ENCODE results near the gene IL20RB. TPM values are rescaled to one million over a fixed set of nuclear protein-coding genes. Genes with fewer than 3 reads are reported as not detected.

Gene IL20RB
- total RNA-seq, 1 experiment from 2014 or later = 4.2 TPM

- H3K27ac ChIP-seq (ENCODE audit: low read depth, low read length, poor library complexity, severe bottlenecking) = peak overlapping the region; percentile 1
- DNase-seq (ENCODE audit: low spot score) = peak; percentile 44
- TF ChIP-seq EZH2 (IDR thresholded peaks at IDR 0.05; ENCODE audit: borderline replicate concordance, low read depth, low read length, poor library complexity, severe bottlenecking) = no peak
- ChIA-PET POLR2A (ENCODE audit: low non-redundant PET) (no interaction called here), CTCF (no interaction called here)
- BruUV-seq (replicated peaks) = no TSS peak
- H3K9me3 ChIP-seq (ENCODE audit: low read depth, low read length, poor library complexity, severe bottlenecking) = peaks cover 21% of the 10 kb centered on the region
- no peaks in the 10 kb centered on the region for H3K27me3 ChIP-seq (replicated peaks; ENCODE audit: insufficient read depth, low read depth, low read length, poor library complexity)
- peaks cover 12% of the 10 kb centered on the region for H3K36me3 ChIP-seq (ENCODE audit: insufficient read depth, low read length, poor library complexity, severe bottlenecking)
- H3K4me3 ChIP-seq (ENCODE audit: low read depth, low read length, poor library complexity, severe bottlenecking) = no peak overlapping the region
- intact Hi-C loops (cut with micrococcal nuclease; ENCODE audit: unreplicated experiment) = loop anchor here (5.0 kb wide), 1 partner anchor 77 kb away; the partner anchor contains the start of gene NCK1
- peaks cover 39% of the 10 kb centered on the region for H3K4me1 ChIP-seq (ENCODE audit: insufficient read depth, low read length, poor library complexity, severe bottlenecking)
These were observed 18.3 kb upstream of the IL20RB start for GRCh38 chr3:136939489-136939888.

GRCh38 chr3:136942803-136943202, 15.0 kb upstream of the IL20RB start:
- peaks cover 53% of the 10 kb centered on the region for H3K4me1 ChIP-seq (ENCODE audit: insufficient read depth, low read length, poor library complexity, severe bottlenecking)
- ChIA-PET CTCF (no interaction called here), POLR2A (ENCODE audit: low non-redundant PET) (no interaction called here)
- no peak for DNase-seq (ENCODE audit: low spot score)
- H3K36me3 ChIP-seq (ENCODE audit: insufficient read depth, low read length, poor library complexity, severe bottlenecking) = no peaks in the 10 kb centered on the region
- intact Hi-C loops (cut with micrococcal nuclease; ENCODE audit: unreplicated experiment) = no loop called here
- BruUV-seq (replicated peaks) = no TSS peak
- H3K27me3 ChIP-seq (replicated peaks; ENCODE audit: insufficient read depth, low read depth, low read length, poor library complexity) = no peaks in the 10 kb centered on the region
- H3K4me3 ChIP-seq (ENCODE audit: low read depth, low read length, poor library complexity, severe bottlenecking) = no peak overlapping the region
- no peak for TF ChIP-seq EZH2 (IDR thresholded peaks at IDR 0.05; ENCODE audit: borderline replicate concordance, low read depth, low read length, poor library complexity, severe bottlenecking)
- no peak for TF ChIP-seq CTCF (conservative IDR thresholded peaks at IDR 0.05; ENCODE audit: low read depth, low read length)
- no peak overlapping the region for H3K27ac ChIP-seq (ENCODE audit: low read depth, low read length, poor library complexity, severe bottlenecking)
- H3K9me3 ChIP-seq (ENCODE audit: low read depth, low read length, poor library complexity, severe bottlenecking) = peaks cover 6% of the 10 kb centered on the region

GRCh38 chr3:136943436-136943835, 14.3 kb upstream of the IL20RB start:
- H3K4me1 ChIP-seq (ENCODE audit: insufficient read depth, low read length, poor library complexity, severe bottlenecking) = peaks cover 50% of the 10 kb centered on the region
- BruUV-seq (replicated peaks) = no TSS peak
- ChIA-PET CTCF (no interaction called here), POLR2A (ENCODE audit: low non-redundant PET) (no interaction called here)
- TF ChIP-seq EZH2 (IDR thresholded peaks at IDR 0.05; ENCODE audit: borderline replicate concordance, low read depth, low read length, poor library complexity, severe bottlenecking) = no peak
- TF ChIP-seq CTCF (conservative IDR thresholded peaks at IDR 0.05; ENCODE audit: low read depth, low read length) = no peak
- DNase-seq (ENCODE audit: low spot score) = no peak
- H3K36me3 ChIP-seq (ENCODE audit: insufficient read depth, low read length, poor library complexity, severe bottlenecking) = peaks cover 6% of the 10 kb centered on the region
- intact Hi-C loops (cut with micrococcal nuclease; ENCODE audit: unreplicated experiment) = no loop called here
- H3K27ac ChIP-seq (ENCODE audit: low read depth, low read length, poor library complexity, severe bottlenecking) = no peak overlapping the region
- no peak overlapping the region for H3K4me3 ChIP-seq (ENCODE audit: low read depth, low read length, poor library complexity, severe bottlenecking)
- no peaks in the 10 kb centered on the region for H3K27me3 ChIP-seq (replicated peaks; ENCODE audit: insufficient read depth, low read depth, low read length, poor library complexity)
- H3K9me3 ChIP-seq (ENCODE audit: low read depth, low read length, poor library complexity, severe bottlenecking) = peaks cover 6% of the 10 kb centered on the region

GRCh38 chr3:136946978-136947377, 10.8 kb upstream of the IL20RB start:
- Histone ChIP-seq H3K4me1 (ENCODE audit: insufficient read depth, low read length, poor library complexity, severe bottlenecking) (peaks cover 57% of the 10 kb centered on the region), H3K36me3 (ENCODE audit: insufficient read depth, low read length, poor library complexity, severe bottlenecking) (peaks cover 7% of the 10 kb centered on the region), H3K27ac (ENCODE audit: low read depth, low read length, poor library complexity, severe bottlenecking) (peak overlapping the region; percentile 46), H3K9me3 (ENCODE audit: low read depth, low read length, poor library complexity, severe bottlenecking) (no peaks in the 10 kb centered on the region), H3K27me3 (replicated peaks; ENCODE audit: insufficient read depth, low read depth, low read length, poor library complexity) (no peaks in the 10 kb centered on the region), H3K4me3 (ENCODE audit: low read depth, low read length, poor library complexity, severe bottlenecking) (no peak overlapping the region)
- no TSS peak for BruUV-seq (replicated peaks)
- no peak for TF ChIP-seq EZH2 (IDR thresholded peaks at IDR 0.05; ENCODE audit: borderline replicate concordance, low read depth, low read length, poor library complexity, severe bottlenecking)
- no peak for TF ChIP-seq CTCF (conservative IDR thresholded peaks at IDR 0.05; ENCODE audit: low read depth, low read length)
- intact Hi-C loops (cut with micrococcal nuclease; ENCODE audit: unreplicated experiment) = no loop called here
- DNase-seq (ENCODE audit: low spot score) = no peak
- POLR2A ChIA-PET (ENCODE audit: low non-redundant PET) = no interaction called here
- CTCF ChIA-PET = no interaction called here

All from A673 (cell line).